Gastroesophageal sphincter (tissue), 3 donors: ENCODE data around the gene ASPA.
"Not testable (repeated sequence)": the region's sequence is repeated elsewhere in the genome, so short reads cannot be mapped to it uniquely, and the experiment has no call there.

Experiments used
- CTCF ChIP-seq, 4 experiments: fragments of 200-600 bp in 2 of 4; fragments of 450-650 bp in 2 of 4; sonication (generic) in 1 of 4; IDR thresholded peaks; one replicate each; pipeline ENCODE4 v1.5.1; 2017 to 2019; ENCODE audit warnings: antibody characterized with exemption in 4 of 4, mild to moderate bottlenecking in 2 of 4, moderate library complexity in 2 of 4
- POLR2A ChIP-seq, 2 donors: fragments of 450-650 bp; IDR thresholded peaks; one replicate each; pipeline ENCODE4 v1.6.1; 2017; ENCODE audit warnings: antibody characterized with exemption in 2 of 2, mild to moderate bottlenecking in 2 of 2, moderate library complexity in 1 of 2

GRCh38 chr17:3514167-3514566 is 38.4 kb downstream of the ASPA start:
- TF ChIP-seq CTCF, POLR2A (IDR thresholded peaks at IDR 0.05): not testable (repeated sequence)
